ENCODE results near the gene WDR74.

- no peak for TF ChIP-seq EZH2 (IDR thresholded peaks at IDR 0.05)
- no peak for TF ChIP-seq POLR2AphosphoS5 (IDR thresholded peaks at IDR 0.05; ENCODE audit: borderline replicate concordance, low read depth, low read length)
- TF ChIP-seq FOXP2 (optimal IDR thresholded peaks at IDR 0.05; ENCODE audit: control extremely low read depth, extremely low read length, insufficient read depth): no peak
Observed at GRCh38 chr11:62882788-62883501, 43.6 kb upstream of the WDR74 start.
